Measurements from ENCODE around the gene EXD3. TPM values are rescaled to one million over a fixed set of nuclear protein-coding genes. Genes with fewer than 3 reads are reported as not detected.
"Not testable (repeated sequence)": the region's sequence is repeated elsewhere in the genome, so short reads cannot be mapped to it uniquely, and the experiment has no call there.

Gene EXD3, protein sequence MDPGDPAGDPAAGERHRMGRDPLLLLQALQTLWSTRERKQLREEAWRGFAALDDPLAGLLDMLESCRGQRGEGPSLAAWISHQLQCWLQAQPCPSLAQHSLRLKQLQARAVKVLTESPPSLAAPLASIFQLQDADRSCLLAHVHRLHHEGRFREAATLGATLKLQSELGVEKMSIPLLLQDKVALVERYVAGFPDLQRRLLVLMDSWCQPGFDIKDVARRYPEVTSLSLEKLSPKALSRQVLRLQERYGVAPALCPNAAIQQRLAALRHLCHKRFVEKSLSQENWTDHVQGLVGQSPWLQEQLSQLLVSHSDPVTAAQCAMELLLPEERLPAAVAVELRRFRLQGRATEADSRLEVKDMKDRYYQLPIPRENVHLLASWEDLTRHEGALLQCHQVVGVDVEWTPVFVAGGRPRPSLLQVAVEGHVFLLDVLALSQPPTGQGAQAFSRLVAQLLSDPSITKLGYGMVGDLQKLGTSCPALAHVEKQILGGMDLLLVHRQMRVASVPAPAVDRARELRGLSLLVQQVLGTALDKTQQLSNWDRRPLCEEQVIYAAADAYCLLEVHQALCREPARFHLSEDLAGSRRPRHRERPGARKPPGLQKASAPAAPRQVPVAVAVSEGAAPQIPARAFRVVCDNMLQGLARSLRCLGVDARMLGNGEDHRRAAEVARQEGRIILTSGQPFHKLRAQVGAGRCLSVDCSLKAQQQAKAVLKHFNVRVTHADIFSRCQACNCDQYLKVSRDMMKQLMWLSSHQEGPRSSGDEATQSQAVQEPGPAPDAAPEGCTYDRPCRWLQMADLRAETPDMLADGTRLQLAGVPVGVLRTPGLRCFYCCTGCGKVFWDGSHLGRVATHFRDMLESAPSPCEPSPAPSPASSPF
- total RNA-seq (2014; rRNA removed; shearing (Covaris generic)): 3.5 and 4.7 TPM in 2 replicates
- polyA plus RNA-seq (2015; cell fraction: cytosol; rRNA removed): 5.8 and 6.0 TPM in 2 replicates
- polyA plus RNA-seq (2015; cell fraction: nucleus; rRNA removed): 9.7 and 12.1 TPM in 2 replicates

DNA sequence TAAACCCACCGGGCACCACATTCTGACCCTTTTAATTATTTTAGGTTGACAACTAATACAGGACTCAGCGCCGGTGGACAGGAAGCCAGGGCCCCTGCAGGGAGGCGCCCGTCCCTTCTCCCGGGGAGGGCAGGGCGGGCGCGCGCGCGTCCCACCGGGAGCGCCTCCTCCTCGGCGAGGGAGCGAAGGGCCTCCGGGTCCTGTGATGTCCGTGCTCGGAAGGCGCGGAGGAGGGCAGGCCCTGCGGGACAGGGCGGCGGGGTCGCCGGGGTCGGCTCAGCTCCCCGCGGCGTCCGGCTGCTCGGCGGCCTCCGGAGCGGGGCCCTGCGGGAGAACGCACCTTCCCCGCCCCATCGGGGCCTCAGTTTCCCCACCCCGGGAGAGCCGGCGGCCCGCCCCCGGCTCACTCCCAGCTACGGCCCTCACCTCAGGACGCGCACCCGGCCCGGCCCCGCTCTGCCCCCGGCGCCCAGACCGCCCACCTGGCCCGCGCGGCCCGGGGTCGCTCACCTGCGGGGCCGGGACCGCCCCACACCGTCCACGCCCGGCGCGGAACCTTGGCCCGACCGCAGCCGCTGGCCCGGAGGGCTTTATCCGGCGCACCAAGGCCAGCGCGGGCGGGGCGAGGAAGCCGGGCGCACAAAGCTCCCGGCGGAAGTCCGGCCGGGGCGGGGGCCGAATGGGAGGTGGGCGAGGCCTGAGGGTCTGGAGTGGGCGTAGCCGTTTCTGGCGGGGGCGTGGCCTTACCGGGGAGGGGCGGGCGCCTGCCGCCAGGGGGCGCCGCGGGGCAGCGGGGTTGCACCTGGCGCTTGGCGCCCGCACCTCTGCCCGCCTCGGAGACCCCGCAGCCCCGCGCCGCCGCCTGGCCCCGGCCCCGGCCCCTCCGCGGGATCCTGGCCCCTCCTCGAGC lies at the start of gene EXD3, which contains the start of gene NOXA1:
Gene EXD3, minus strand, starts transcription at position 559 of the 910 bp plus-strand sequence. CDS start 27,805 bp downstream, outside the sequence.
Gene NOXA1, plus strand, starts transcription at position 790 of the 910 bp plus-strand sequence. CDS start 137 bp downstream, outside the sequence.
- DNase-seq (ENCODE audit: low read depth): peak; percentile 69

DNA sequence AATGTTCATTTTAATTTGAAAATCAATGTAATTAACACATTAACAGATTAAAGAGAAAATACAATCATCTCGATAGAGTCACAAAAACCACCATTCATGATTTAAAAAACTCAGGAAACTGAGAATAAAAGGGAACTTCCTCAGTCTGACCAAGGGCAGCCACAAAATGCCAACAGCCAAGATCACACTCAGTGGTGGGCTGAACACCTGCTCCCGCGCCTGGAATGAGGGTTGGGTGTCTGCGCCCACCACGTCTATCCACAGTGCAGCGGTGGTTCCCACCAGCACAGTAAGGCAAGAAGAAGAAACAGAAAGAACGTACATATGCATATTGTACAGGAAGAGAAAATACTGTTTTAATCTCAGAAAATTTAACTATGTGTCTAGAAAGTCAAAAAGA lies 47.8 kb upstream of the EXD3 start:
- no peak for DNase-seq (ENCODE audit: low read depth)

DNA sequence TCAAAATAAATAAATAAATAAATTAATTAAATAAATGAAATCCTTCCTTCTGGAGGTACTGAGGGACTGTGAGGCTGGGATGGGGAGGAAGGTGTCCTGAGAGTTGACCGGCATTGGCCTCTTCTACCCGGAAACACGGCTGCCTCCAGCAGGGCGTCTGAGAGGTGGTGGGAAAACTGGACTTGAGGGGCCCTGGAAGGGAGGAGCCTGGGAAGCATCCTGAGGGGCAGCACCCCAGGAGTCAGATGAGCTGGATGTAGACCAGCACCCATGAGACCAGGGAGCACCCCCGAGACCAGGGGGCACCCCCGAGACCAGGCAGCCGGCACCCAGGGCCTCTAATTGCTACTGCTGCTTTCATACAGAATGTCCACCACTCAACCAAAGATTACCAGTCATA lies 44.9 kb upstream of the EXD3 start:
- no peak for DNase-seq (ENCODE audit: low read depth)

DNA sequence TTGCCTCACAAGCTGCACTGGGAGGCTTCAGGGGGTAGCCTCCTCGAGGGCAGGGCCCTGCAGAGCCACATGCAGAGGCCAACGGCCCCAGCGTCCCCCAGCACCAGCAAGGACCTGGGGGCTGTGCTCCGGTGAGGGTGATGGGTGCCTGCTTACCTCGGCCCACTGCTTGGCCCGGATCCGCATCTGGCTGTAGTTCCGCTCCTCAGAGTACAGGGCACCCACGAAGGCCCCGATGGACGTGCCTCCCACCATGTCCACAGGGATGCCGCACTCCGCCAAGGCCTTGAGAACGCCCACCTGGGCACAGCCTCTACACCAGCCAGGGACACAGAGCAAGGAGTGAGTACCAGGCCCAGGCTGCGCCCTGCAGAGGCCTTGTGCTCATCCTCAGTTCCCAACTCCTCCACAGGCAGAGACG lies 44.2 kb upstream of the EXD3 start:
- DNase-seq (ENCODE audit: low read depth): no peak

DNA sequence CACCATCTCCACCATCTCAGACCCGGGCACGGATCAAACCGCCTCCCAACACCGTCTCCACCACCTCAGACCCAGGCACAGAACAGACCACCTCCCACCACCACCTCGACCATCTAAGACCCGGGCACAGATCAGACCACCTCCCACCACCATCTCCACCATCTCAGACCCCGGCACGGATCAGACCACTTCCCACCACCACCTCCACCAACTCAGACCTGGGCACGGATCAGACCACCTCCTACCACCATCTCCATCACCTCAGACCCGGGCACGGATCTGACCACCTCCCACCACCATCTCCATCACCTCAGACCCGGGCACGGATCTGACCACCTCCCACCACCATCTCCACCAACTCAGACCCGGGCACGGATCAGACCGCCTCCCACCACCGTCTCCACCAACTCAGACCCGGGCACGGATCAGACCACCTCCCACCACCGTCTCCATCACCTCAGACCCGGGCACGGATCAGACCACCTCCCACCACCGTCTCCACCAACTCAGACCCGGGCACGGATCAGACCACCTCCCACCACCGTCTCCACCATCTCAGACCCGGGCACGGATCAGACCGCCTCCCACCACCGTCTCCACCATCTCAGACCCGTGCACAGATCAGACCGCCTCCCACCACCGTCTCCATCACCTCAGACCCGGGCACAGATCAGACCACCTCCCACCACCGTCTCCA lies 43.6 kb upstream of the EXD3 start:
- not testable (repeated sequence) for DNase-seq (ENCODE audit: low read depth)

DNA sequence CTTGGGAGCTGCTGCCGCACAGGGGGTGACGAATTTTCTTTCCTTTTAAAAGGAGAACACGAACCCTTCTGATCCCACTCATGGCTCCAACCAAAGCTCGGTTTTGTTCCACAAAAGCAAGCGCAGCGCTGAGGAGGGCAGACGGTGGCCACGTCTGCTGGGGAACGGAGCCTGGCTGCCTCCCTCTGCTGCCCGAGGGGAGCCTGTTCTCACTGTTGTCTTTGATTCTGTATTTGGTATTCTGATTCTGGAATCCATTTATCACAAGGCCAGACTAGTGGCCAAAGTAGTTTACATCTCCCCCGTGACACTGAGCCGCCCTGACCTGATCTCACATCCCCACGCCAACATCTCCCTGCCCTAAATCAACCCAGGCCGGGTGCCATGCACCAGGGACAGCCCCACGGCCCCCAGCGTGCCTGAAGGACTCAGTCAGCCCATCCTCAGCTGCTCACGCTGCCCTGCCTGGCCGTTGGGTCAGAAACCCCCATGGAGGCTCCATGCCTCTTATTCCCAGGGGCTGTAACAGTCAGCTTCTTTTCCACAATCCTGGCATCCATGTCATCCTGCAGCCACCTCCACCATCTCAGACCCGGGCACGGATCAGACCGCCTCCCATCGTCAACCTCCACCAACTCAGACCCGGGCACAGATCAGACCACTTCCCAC lies 42.9 kb upstream of the EXD3 start:
- DNase-seq (ENCODE audit: low read depth): no peak

DNA sequence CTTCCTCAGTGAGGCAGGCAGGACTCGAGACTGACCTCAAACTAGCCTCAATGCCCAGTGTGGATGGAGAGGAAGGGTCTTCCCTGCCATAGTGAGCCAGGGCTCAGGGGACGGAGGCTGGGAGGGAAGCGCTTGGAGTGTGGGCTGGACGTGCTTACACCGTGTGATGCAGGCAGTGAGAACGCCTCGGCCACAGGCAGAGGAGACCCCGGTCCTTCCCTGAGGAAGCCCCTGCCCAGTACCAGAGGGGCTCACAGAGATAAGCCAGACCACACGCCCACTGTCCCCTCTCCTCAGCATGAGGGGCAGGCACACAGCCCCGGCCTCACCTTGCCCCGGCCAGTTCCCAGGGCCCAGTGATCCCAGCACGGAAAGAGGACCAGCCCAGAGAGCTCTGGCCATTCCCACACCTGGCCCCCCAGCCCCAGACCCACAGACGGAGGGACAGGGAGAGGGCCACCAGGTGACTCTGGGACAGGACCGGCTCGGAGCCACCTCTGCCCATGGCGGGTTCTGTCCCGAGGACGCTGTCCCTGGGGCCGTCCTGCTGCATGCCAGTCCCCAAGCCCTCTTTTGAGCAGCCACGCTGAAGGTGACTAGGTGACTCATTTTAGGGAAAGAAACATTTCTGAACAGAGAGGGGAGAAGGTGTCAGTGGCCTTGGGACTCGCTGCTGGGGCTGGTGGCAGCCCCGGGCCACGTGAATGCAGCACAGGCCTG lies 42.2 kb upstream of the EXD3 start:
- DNase-seq (ENCODE audit: low read depth): no peak

DNA sequence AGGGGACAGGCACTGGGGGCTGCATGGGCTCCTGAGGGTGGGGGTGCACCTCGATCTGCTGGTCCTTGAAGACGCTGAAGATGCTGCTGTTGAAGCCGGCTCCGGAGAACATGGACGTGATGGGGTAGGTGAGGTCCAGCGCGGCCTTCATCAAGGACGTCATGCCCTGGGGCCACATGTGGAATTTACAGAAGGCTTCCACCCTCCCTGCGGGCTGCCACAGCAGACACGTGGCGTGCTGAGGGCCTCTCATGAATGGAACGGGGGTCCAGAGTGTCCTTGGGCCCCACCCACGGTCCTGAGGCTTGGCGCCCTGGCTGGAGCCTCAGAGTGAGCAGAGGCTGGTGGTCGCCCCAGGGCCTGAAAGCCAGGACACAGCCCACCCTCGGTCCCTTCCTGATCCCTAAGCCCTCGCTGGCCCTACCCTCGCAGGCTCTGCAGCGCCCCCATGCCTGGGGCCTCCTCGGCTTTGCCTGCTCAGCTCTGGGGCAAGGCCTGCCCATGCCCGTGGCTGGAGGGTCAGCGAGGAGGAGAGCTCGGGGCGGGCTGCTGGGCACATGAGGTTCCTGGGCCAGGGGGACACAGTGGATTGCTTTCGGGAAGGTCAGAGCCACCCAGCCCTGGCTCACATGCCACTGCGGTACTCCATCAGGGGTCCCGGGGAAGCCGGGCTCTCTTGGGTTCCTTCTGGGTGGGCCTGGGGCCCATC lies 41.5 kb upstream of the EXD3 start:
- DNase-seq (ENCODE audit: low read depth): no peak

DNA sequence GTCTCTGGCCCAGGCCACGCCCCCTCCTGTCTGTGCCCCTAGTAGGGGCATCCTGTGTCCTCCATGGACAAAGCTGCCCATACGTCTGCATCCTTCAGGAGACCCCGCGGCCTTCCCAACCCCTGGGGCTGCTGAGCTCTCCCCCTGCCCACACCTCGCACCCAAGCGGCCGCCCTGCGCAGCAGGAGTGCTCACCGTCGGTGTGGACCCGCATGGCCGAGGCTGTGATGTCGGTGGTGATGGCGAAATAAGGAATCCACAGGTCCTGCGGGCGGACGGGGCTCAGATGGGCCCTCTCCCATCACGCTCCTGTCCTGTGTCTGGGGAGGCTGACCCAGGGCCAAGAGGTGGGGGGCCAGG lies 40.9 kb upstream of the EXD3 start:
- no peak for DNase-seq (ENCODE audit: low read depth)

DNA sequence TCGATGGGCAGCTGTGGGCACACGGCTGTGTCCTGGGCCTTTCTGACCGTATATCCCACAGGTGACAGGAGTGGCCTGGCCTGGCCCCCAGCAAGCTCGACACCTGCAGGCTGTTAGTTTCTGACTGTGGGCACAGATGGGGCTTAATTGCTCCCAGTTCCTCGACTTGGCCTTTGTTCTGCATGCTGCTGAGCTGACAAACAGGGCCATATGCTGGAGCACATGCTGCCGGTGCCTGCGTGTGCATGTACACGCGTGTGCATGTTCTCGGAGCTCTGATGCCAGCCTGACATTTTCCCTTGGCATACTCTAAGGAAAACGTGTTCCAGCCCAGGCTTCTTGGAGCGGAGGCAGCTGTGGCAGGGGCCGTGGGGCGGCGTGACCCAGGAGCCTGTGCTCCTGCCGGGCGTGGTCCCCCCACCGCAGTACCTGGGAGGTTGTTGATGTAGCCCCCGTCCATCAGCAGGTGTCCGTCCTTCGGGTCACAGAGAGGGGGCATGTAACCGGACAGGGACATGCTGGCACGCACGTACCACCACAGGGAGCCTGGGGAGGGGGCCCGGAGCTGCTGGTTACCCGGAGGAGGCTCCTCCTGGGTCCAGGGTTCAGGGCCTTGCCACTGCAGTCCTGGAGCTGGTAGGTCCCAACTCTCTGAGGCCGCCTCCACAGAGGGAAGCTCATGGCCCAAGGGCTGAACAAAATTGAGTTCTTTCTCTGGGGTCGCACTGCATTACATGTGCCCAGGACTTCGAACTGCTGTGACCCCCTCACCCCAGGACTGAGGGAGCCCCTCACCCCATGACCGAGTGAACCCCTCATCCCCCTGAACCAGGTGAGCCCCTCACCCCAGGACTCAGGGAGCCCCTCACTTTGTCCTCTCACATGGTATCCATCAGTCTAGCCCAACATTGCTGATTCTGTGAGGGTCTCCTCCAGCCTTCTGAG lies 40.3 kb upstream of the EXD3 start:
- DNase-seq (ENCODE audit: low read depth): no peak

DNA sequence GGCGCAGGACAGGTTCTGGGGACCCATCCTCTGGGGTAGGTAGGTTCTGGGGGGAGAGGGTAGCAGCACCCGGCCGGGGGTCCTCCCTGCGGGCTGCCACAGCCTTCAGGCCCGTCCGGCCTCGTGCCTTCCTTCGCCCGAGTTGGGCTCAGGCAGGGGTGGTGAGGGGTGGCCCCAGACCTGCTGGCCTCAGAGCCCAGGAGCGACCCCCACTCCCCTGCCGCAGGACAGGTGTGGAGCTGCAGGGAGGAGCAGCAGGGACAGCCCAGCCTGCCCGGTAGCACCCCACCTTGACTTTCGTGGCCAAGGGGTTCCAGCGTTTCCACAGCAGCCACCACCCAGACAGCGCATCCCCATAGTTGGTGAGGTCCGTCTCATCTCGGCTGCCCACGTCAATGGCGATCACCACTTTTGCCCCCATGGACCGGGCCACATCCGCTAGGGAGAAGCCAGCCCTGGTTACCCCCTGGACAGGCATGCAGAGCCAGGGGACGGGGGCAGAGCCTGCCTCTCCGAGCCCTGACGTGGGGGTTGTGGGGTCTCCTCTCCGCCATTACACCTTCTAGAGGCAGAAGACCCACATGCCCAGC lies 39.5 kb upstream of the EXD3 start:
- DNase-seq (ENCODE audit: low read depth): no peak

DNA sequence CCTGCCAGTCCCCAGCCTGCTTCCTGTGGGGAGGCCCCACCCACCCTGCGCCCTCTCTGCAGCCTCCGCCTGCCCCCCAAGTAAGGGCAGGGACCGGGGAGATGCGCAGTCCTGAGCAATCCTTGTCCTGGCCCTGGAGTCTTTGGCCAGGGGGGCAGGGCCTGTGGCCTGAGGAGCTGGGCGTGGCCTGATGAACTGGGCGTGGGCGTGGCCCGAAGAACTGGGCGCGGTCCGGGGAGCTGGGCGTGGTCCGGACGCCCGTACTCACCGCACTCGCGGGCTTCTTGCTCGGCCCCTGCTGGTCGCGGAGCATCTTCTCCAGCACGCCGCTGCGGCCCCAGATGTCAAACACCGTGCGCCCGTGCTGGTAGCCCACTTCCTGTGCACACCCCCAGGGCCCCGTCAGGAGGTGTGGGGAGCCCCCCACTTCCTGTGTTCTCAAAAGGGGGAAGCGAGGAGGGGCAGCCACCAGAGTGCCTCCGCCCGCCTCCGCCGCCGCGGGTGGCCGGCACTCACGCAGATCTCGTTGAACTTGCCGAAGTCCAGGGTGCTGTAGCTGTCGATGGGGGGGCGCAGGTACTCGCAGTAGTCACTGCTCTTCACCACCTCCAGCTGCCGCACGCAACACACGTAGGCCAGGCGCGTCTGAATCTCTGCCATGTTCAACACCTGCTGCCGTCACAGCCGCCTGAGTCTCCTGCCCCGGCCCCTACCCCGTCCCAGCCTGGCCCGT lies 38.9 kb upstream of the EXD3 start:
- DNase-seq (ENCODE audit: low read depth): no peak

DNA sequence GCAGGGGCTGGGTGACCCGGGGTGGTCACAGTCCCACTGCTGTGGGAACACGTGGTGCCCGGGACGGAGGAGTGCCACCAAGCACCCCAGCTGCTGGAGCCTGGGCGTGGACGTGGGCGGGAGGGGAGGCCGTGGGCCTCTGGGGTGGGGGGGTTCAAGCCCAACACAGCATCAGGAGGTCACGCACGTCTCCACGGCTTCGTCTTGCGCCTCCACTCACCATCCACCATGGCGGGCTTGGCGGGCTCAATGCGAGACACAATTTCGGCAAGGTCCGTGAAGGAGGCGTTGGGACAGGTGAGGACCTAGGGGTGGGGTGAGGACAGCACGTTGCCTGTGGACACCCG lies 38.3 kb upstream of the EXD3 start:
- DNase-seq (ENCODE audit: low read depth): no peak

DNA sequence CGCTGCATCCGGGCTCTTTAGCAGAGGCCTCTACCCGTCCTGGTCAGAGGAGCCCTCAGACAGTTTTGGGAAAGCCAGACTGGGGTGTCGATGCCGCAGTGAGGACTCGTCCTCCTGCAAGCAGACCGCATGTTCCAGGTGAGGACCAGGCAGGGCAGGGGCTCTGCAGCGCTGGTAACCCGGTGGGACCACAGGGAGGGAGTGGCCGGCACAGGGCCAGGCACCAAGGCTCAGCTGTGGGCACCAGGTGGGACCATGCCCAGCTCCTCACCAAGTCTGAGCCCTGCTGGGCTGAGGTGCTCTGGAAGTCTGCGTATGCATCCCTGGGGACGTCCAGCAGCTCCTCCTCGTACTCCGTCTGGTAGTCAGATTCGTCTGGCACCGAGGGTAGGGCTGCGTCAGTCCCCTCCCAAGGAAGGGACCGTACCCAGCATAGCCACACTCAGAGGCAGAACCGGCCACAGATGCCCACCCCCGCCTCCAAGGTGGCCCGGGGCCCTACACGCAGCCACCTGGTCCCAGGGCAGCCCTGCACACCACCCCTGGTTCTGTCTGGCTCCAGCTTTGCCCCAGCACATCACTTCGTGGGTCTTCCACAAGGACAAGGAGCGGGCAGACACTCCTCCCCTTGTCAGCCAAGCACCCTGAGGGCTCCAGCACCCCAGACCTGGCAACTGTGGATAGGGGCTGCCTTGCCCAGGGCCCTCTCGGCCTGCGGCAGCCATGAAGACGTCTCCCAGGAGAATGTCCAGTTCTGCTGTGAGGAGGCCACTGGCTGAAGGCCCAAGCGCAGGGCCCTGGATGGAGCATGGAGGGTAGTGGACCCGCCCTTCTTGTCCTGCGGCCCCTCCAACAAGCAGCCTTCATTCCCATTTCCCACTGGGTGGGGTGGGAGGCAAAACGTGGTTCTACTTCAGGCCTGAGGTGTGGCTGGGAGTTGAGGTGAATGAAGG lies 37.7 kb upstream of the EXD3 start:
- no peak for DNase-seq (ENCODE audit: low read depth)

All from HT1080 (cell line).